GM19468 (cell line): ENCODE measurements around the gene BUD23.
"Not testable (repeated sequence)": the region's sequence is repeated elsewhere in the genome, so short reads cannot be mapped to it uniquely, and the experiment has no call there.

Experiments used
- ATAC-seq: cut with Tn5 transposase; IDR thresholded peaks from one replicate; pipeline ENCODE4 v1.9.1; 2021; ENCODE audit warnings: mild to moderate bottlenecking, moderate library complexity, moderate number of reproducible peaks; ENCODE audit not compliant: unreplicated experiment; ENCODE audit errors: extremely low read depth

BUD23 gene, protein sequence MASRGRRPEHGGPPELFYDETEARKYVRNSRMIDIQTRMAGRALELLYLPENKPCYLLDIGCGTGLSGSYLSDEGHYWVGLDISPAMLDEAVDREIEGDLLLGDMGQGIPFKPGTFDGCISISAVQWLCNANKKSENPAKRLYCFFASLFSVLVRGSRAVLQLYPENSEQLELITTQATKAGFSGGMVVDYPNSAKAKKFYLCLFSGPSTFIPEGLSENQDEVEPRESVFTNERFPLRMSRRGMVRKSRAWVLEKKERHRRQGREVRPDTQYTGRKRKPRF

DNA sequence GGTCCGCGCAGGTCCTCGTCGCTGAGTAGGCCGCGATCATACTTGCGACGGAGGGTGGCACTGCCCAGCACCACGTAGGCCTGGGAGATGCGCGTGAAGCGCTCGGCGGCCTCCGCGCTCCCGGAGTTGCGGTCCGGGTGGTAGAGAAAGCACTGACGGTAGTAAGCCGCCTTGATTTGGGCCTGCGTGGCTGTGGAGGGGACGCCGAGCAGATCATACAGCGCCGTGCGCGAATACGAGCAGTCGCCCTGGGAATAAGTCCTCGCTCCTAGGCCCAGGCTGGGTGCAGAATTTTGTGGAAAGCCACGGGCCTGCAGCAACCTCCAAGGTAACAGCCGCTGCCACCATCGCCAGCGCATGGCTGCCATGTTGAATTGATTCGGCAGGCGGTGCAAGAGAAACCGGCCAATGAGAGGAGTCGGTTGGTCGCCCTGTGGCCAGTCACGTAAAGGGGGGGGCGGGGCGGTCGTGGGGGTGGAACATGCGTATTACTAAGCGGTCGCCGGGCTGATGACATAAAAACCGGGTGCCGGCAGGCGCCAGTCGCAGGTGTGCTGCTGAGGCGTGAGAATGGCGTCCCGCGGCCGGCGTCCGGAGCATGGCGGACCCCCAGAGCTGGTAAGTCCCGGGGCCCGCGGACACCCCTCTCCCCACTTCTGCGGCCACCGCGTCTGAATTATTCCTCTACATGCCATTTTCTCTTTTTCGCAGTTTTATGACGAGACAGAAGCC, at the start of gene BUD23, which contains the start of gene DNAJC30:
BUD23 (plus strand) TSS at position 542 of the 732 bp plus-strand sequence; CDS start at position 571, 29 bp downstream.
DNAJC30 (minus strand) TSS at position 398 of the 732 bp plus-strand sequence; CDS start at position 368, 30 bp downstream.
- ATAC-seq: peak; percentile 47

DNA sequence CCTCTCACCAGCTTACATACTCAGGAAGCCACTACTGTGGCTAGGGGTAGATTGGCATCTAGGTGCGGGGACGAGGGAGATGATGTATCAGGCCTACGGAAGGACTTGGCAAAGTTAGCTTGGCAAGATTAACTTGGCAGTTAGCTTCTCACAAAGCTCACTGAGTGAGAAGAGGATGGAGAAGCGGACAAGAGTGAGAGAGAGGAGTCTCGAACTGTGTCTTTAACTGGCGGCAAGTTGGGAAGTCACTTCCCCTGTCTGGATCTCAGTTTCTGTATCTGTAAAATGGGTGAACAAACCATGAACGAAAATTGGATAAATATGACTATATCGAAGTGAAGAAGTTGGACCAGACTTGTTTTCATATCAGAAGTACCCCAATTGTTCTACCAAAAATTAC, 49.6 kb upstream of the BUD23 start:
- ATAC-seq: no peak

DNA sequence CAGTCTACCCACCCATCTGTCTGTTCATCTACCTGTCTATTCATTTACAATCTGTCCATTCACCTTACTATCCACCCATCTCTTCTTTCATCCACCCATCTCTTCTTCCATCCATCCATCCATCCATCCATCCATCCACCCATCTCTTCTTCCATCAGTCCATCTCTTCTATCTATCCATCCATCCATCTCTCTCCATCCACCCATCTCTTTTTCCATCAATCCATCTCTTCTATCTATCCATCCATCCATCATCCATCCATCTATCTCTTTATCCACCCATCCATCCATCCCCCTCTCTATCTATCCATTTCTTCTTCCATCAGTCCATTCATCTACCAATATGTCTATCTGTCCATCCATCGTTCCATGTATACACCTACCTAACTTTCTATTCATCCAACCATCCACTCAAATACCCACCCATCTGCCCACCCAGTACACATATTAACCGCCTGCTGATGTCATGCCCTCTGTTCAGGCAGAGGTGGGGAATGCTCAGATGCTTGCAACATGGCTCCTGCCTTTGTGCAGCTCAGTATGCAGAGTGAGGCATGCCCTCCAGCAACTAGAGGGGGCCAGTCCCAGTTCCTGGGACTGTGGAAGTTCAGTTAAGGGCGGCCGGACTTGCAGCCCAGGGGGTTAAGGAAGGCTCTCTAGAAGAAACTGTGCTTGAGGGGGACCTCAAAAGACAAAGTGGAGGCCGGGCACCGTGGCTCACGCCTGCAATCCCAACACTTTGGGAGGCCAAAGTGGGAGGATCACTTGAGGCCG, 47.8 kb upstream of the BUD23 start:
- no peak for ATAC-seq

DNA sequence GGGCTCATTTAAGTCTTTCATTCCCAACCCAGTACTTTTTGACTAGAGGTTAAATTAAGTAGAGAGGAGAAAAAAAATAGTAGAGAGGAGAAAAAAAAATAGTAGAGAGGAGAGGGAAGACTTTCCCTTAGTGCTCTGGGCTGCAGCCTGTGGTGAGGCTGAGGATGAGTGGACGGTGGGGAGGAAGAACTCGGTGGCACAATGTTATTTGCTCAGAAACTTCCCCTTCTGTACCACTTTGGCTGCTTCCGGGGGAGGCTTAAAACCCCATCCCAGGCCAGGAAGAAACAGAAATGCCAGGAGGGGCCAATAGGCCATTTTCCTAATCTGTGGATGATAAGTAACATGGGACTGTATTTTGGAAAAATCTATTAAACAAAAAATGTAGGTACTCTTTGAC, 44.5 kb upstream of the BUD23 start:
- ATAC-seq: no peak

DNA sequence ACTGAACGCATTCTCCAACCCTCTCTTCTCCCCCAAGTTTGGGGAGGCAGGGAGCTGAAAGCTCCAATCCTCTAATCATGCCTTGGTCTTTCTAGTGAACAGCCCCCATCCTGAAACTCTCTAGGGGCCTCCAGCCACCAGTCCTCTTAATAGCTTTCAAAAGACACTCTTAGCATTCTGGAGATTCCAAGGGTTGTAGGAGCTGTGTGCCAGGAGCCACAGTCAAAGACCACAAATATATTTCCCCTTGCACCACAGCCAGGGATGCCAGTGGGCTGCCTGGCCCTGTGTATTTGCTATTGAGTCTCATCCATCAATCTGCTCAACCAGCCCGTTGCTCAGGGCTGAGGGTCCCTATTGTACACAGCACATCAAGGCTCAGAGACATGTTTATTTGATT, 40.6 kb upstream of the BUD23 start:
- no peak for ATAC-seq

DNA sequence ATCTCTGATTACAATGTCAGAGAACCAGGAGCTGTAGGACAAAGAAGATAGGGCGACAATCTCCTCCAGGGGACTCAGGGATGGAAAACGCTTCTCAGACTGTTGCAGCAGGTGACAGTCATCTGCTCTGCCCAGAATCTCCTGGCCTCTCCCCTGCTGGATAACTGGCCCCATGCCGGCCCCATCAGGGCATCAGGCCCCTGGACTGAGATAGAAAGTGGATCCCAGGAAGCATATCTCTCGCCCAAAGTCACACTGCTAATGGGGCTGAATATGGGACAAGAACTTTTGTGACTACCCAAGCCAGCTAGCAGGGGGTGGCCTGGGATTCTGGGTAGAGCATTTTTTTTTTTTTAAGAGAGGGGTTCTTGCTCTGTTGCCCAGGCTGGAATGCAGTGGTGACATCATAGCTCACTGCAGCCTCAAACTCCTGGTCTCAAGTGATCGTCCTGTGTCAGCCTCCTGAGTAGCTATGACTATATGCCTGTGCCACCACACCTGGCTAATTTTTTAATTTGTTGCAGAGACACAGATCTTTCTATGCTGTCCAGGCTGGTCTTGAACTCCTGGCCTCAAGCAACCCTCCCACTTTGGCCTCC, 38.6 kb upstream of the BUD23 start:
- ATAC-seq: no peak

DNA sequence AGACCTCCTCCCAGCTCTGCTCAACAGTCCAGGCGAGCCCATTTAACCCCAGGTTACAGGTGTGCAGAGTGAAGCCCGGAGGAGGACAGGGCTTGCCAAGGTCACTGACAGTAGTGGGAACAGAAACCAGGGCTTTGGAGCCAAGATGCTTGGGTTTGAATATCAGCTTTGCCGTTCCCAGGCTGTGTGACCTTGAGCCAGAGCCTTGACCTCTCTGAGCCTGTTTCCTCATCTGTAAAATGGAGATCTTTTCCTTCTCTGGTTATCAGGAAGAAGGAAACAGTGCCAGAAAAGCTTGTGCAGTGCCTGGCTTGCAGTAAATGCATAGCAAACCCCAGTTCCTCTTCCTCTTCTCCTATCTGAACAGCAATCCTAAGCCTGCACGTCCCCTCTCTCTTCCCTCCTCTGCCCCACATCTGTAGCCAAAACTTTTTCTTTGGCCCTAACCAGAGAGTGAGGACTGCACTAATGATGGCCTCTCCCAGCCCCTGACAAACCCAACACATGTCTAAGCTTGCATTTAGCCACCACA, 37.7 kb upstream of the BUD23 start:
- no peak for ATAC-seq

DNA sequence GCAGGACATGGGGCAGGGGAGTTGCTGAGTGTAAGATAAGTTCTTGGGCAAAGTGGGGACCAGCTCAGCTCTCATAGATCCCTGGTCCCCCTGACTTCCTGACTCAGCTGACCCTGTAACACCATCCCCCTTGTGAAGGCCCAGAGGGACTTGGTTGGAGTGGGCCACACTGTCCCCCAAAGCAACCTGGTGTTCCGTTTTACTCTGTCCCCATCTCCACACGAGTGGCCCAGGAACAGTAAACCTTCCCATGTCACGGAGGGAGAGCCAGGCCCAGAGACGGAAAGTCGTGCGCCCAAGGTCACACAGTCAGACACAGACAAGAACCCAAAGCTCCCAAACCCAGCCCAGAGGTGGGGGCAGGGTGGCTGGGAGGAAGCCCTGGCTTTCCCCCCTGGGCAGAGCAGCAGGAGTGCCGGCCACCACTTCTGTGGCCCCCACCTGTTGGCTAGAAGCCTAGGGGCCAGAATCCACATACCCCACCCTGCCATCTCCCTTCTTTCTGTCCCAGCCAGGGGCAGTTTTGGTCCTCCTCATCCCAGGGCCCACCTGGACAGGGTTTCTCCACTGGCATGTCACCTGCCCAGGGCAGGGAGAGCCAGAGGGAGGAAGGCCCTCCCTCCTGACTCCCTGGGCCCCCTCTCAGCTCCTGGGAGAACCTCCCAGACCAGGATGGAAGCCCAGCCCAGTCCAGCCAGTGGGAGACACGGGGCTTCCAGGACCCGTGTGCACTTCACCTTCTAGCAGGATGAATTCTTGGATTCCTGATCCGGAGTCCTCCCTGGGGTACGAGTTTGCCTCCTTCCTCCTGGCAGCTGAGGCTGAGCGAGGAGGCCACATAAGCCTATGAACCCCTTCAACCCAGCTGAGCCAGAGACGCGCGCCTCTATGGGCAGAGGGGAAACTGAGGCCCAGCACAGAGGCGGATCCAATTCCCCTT, 36.3 kb upstream of the BUD23 start:
- ATAC-seq: no peak

DNA sequence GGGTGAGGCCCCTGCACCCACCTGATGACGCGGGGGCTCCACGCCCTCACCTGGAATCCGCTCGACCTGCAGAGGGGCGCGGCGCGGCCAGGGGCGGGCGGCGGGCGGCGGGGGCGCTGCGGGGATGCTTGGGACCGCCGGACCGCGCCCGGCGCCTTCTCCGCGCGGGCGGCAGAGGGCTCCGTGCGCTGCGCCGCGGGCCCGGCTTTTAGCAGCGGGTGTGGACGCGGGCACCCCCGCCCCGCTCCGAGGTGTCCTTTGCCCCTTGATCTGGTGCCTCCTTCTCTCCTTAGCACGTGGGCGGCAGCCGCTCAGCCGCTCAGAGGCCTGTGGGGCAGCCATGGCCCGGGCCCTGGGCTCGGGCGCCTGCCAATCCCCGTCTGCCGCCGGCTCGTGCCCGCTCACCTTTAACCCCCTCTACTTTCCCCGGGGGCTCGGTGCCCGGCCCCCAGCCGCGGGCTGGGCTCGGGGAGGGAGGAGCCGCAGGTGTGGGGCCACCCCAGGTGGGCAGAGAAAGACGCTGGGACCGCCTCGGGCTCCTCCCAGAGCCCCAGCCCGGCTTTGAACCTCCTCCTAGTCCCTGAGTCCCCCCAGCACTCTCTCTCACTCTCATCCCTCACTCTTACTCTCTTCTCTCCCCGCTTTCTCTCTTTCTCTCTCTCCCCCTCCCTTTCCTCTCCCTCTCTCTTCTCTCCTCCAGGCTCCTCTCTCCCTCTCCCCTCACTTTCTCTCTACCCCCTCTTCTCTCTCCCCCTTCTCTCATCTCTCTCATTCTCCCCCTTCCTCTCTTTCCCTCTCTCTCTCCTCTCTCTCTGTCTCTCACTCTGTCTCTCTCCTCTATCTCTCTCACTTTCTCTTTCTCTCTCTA, 35.4 kb upstream of the BUD23 start:
- ATAC-seq: no peak

DNA sequence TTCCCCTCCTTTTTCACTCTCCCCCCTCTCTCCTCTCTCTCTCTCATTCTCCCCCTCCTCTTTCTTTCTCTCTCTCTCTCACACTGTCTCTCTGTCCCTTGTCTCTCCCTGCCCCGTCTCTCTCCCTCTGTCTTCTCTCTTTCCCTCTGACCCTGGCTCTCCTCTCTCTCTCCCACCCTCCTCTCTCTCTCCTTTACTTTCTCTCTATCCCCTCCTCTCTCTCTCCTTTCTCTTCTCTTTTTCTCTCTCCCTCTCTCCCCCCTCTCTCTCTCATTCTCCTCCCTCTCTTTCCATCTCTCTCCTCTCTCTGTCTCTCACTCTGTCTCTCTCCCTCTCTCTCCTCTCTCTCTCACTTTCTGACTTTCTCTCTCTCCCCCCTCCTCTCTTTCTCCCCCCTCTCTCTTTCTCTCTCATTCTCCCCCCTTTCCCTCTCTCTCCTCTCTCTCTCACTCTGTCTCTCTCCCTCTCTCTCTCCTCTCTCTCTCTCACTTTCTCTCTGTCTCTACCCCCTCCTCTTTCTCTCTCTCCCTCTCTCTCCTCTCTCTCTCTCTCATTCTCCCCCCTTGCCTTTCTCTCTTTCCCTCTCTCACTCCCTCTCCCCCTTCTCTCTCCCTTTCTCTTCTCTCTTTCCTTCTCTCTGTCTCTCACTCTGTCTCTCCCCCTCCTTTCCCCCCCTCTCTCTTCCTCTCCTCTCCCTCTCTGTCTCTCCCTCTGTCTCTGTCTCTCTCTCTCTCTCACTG, 34.6 kb upstream of the BUD23 start:
- ATAC-seq: no peak

DNA sequence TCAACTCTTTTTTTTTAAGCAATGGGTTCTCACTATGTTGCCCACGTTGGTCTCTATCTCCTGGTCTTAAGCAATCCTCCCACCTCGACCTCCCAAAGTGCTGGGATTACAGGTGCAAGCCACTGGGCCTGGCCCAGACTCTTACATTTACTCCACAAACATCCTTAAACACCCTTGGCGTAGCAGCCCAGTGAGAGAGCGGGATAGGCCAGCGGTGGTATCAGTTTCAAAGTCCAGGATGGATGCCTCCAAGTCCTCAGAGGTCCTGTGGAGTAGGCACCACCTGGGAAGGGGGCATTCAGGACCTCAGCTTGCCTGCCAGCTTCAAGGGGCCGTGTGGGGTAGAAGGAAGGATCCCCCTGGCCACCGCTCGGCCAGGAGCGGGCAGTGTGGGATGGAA, 33.8 kb upstream of the BUD23 start:
- ATAC-seq: no peak

DNA sequence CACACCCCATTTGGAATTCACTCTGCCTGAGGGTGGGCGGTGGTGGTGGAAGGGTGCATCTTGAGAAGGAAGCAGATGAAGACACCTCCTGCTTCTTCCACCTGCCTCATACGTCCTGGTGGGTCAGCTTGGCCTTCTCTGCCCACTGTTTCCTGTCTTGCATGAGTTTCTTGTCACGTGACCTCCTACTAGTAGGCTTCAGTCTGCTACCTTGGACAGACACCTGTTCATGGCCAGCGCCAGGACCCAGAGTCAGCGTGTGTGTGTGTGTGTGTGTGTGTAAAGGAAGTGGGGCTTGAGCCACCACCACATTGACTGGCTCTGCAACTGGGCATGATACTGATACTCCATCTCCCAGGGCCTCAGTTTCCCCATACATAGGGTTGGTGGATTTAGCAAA, 32.9 kb upstream of the BUD23 start:
- no peak for ATAC-seq

DNA sequence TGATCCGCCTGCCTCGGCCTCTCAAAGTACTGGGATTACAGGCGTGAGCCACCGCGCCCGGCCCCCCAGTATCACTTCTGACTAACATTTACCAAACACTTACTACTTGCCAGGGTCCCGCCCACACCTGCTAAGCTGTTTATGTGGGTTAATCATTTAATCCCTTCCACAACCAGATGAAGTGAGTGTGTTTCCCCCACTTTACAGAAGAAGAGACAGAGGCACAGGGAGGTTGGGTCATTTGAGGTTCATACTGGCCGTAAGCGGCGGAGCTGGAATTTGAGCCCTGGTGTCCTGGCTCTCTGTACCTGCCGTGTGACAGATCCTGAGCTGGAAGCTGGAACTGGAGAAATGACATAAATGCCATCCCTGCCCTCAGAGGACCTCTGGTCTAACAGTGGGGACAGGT, 30.9 kb upstream of the BUD23 start:
- ATAC-seq: no peak

DNA sequence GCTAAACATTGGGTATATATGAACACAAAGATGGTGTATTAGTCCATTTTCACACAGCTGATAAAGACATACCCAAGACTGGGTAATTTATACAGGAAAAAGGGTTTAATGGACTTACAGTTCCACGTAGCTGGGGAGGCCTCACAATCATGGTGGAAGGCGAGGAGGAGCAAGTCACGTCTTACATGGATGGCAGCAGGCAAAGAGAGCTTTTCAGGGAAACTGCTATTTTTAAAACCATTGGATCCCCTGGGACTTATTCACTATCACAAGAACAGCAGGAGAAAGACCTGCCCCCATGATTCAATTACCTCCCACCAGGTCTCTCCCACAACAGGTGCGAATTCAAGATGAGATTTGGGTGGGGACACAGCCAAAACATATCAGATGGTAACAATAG, 28.1 kb upstream of the BUD23 start:
- not testable (repeated sequence) for ATAC-seq

DNA sequence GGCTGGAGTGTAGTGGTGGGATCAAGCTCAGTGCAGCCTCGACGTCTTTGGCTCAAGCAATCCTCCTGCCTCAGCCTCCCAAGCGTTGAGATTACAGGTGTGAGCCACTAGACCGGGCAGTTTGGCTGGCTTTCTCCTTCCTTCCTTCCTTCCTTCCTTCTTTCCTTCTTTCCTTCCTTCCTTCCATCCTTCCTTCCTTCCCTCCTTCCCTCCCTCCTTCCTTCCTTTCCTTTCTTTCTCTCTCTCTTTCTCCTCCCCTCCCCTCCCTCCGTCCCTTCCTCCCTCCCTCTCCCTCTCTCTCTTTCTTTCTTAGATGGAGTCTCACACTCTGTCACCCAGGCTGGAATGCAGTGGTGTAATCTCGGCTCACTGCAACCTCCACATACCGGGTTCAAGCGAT, 23.4 kb upstream of the BUD23 start:
- no peak for ATAC-seq

DNA sequence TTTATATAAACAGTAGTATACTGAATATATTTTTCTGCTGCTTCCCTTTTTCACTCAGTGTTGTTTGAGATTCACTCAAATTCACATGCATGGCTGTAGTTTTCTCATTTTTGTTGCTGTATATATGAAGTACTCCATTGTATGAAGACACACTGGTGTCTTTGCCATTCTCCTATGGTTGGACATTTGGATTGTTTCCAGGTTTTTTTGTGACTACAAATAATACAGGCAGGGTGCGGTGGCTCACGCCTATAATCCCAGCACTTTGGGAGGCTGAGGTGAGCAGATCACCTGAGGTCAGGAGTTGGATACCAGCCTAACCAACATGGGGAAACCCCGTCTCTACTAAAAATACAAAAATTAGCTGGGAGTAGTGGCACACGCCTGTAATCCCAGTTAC, 22.8 kb upstream of the BUD23 start:
- ATAC-seq: not testable (repeated sequence)

DNA sequence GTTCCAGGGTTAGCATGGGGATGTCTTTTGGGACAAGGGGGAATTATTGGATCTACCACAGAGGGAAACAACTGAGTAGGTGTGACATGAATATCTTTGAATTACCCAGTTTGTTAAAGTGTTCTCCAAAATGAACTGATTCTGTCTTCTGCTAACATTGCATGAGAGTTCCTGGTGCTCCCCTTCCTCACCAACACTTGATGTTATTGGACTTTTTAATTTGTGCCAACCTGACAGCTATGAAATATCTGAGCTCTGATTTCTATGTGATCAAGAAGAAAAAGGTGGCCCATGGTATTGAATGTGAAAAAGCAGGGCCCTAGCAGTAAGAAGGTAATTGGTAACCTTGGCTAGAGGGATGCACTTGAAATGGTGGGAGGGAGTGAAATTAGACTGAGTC, 20.4 kb upstream of the BUD23 start:
- no peak for ATAC-seq
